Measurements from ENCODE around the gene VAMP1.
A peak's percentile ranks its signal among the peaks of the same experiment; 100 is the strongest.
"Not testable (repeated sequence)": the region's sequence is repeated elsewhere in the genome, so short reads cannot be mapped to it uniquely, and the experiment has no call there.

VAMP1 gene

DNA sequence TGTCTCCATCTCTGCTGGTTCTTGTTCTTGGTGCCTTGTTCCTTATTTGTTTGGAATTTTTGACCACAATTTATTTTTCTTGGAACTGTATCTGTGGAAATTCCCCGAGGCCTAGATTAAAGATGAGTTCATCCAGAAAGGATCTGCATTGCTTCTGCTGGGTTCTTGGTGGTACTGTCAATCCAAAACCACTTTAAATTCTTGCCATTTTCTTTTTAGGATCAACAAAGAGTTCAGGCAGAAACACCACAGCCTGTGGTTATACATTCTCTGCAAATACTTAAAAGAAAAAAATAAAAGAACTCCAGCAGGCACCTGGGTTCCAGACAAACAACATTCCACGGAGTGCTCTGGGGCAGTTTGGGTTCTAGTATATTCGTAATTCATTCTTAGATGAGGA, 6.0 kb upstream of the VAMP1 start:
- H3K4me3 ChIP-seq (ENCODE audit: low read depth, low read length), result no peak overlapping the region
- TF ChIP-seq, protein P1, sequence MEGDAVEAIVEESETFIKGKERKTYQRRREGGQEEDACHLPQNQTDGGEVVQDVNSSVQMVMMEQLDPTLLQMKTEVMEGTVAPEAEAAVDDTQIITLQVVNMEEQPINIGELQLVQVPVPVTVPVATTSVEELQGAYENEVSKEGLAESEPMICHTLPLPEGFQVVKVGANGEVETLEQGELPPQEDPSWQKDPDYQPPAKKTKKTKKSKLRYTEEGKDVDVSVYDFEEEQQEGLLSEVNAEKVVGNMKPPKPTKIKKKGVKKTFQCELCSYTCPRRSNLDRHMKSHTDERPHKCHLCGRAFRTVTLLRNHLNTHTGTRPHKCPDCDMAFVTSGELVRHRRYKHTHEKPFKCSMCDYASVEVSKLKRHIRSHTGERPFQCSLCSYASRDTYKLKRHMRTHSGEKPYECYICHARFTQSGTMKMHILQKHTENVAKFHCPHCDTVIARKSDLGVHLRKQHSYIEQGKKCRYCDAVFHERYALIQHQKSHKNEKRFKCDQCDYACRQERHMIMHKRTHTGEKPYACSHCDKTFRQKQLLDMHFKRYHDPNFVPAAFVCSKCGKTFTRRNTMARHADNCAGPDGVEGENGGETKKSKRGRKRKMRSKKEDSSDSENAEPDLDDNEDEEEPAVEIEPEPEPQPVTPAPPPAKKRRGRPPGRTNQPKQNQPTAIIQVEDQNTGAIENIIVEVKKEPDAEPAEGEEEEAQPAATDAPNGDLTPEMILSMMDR (IDR thresholded peaks at IDR 0.05; ENCODE audit: borderline replicate concordance, insufficient read depth, low read depth, low read length), result no peak

DNA sequence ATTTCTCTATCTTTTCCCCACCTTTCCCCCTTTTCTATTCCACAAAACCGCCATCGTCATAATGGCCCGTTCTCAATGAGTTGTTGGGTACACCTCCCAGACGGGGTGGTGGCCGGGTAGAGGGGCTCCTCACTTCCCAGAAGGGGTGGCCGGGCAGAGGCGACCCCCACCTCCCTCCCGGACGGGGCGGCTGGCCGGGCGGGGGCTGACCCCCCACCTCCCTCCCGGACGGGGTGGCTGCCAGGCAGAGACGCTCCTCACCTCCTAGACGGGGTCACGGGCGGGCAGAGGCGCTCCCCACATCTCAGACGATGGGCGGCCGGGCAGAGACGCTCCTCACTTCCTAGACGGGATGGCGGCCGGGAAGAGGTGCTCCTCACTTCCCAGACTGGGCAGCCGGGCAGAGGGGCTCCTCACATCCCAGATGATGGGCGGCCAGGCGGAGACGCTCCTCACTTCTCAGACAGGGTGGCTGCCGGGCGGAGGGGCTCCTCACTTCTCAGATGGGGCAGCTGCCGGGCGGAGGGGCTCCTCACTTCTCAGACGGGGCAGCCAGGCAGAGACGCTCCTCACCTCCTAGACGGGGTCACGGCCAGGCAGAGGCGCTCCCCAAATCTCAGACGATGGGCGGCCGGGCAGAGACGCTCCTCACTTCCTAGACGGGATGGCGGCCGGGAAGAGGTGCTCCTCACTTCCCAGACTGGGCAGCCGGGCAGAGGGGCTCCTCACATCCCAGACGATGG, 4.9 kb upstream of the VAMP1 start:
- H3K4me3 ChIP-seq (ENCODE audit: low read depth, low read length), result not testable (repeated sequence)

GRCh38 chr12:6472491-6472890, 2.0 kb upstream of the VAMP1 start:
- no peak overlapping the region for H3K4me3 ChIP-seq (ENCODE audit: low read depth, low read length)
- TF ChIP-seq, protein P1 (IDR thresholded peaks at IDR 0.05; ENCODE audit: borderline replicate concordance, insufficient read depth, low read depth, low read length), result no peak

DNA sequence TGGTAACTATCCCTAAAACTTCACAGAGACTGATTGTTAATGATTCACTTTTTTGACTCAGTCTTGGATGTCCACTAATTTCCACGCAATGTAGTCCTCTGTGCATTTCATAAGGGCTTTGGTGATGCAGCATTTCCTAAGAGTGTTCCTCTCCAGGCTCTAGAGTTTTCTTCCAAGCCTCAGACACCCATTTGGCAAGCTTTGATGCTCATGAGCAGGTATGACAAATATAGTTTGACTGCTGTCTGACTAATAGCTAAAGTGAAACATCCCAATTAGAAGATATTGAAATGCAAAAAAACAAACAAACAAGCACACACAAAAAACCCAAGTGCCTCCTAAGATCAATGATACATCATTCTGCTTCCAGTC, 1.5 kb upstream of the VAMP1 start:
- TF ChIP-seq, protein P1 (IDR thresholded peaks at IDR 0.05; ENCODE audit: borderline replicate concordance, insufficient read depth, low read depth, low read length), result no peak
- no peak overlapping the region for H3K4me3 ChIP-seq (ENCODE audit: low read depth, low read length)

DNA sequence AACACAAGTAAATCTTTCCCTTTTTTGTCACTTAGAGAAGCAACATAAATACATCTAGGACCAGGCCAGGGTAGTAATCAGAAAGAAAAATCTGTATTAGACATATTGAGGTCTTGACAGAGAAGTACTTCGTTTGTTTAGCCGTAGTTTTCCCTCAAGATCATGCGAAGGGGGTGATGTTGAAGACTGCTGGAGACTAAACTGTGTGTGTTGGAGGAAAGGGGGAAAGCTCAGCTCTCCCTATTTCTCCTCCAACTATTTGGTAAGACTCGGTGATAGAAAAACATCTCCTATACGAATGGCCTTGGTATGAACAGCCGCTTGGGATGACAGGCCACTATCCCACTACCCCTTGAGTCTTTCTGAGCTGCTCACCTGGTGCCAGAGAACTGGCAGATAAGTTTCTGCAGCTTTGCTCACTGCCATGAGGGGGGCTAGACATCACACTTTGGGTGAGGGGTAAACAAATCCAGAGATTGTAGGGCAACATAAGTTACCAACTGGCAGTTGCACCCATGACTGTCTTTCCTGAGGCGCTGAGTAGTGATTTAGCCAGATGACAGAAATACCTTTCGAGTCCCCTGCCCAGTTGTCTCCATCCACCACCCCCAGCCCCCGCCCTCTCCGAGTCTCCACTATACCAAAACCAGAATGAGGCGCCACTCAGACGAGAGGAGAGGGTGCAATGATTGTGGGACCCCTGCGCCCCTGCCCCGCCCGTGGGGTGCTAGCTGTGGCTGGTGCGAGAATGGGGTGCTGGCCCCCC, 685 bp downstream of the VAMP1 start:
- TF ChIP-seq, protein P1 (IDR thresholded peaks at IDR 0.05; ENCODE audit: borderline replicate concordance, insufficient read depth, low read depth, low read length), result no peak
- peak overlapping the region; percentile 78 for H3K4me3 ChIP-seq (ENCODE audit: low read depth, low read length)

DNA sequence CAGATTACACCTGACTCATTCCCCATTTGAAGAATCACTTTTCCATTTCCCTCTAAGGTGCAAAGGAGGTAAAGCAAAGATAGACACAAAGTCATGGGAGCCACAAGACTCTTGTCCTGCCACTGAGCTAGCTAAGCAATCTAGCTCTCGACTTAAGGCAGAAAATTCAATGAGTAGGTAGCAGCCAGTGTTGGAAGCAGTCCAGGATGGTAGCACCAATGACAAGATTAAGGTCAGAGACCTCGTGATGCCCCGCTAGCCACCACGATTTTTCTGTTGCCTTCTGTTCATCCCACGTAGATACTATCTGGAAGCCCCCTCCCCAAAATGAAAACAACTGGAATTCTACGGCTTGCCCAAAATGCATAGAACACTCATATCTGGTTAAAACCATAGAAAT, 1.4 kb downstream of the VAMP1 start:
- H3K4me3 ChIP-seq (ENCODE audit: low read depth, low read length), result no peak overlapping the region
- TF ChIP-seq, protein P1 (IDR thresholded peaks at IDR 0.05; ENCODE audit: borderline replicate concordance, insufficient read depth, low read depth, low read length), result no peak

DNA sequence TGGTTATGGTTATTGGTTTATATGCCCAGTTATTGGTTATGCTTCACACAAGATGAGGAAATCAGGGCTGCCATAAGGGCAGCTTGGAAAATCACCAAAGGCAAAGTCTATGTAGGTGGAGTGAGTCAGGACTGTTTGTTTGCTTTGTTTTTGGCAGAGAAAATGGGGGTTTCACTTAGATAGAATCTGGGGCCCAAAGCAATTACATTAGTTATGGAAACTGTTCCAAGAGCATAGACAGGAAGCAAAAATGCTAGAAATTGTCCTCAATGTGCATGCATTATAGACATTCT, 2.2 kb downstream of the VAMP1 start:
- no peak overlapping the region for H3K4me3 ChIP-seq (ENCODE audit: low read depth, low read length)
- TF ChIP-seq, protein P1 (IDR thresholded peaks at IDR 0.05; ENCODE audit: borderline replicate concordance, insufficient read depth, low read depth, low read length), result no peak

DNA sequence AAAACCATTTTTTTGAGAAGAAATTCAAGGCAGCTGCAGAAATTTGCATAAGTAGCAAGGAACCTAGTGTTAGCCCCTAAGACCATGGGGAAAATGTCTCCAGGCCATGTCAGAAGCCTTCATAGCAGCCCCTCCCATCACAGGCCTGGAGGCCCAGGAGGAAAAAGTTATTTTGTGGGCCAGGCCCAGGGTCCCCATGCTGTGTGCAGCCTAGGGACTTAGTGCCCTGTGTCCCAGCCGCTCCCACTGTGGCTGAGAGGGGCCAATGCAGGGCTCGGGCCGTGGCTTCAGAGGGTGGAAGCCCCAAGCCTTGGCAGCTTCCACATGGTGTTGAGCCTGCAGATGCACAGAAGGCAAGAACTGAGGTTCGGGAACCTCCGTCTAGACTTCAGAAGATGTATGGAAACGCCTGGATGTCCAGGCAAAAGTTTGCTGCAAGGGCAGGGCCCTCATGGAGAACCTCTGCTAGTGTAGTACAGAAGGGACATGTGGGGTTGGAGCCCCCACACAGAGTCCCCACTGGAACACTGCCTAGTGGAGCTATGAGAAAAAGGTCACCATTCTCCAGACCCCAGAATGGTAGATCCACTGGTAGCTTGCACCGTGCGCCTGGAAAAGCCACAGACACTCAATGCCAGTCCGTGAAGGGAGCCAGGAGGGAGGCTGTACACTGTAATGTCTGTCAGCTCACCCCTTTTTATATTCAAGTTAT, 2.8 kb downstream of the VAMP1 start:
- not testable (repeated sequence) for H3K4me3 ChIP-seq (ENCODE audit: low read depth, low read length)

- H3K4me3 ChIP-seq (ENCODE audit: low read depth, low read length), result not testable (repeated sequence)
Measured at GRCh38 chr12:6466751-6467150, 3.7 kb downstream of the VAMP1 start.
